Breast epithelium (tissue), 4 donors: Measurements from ENCODE around the gene GALNTL6. TPM values are rescaled to one million over a fixed set of nuclear protein-coding genes. Genes with fewer than 3 reads are reported as not detected.

Source experiments
- DNase-seq, 2 donors: peaks; one replicate each; pipeline ENCODE4 v3.0.0-alpha.2; 2019; ENCODE audit warnings: low spot score in 2 of 2
- H3K27ac ChIP-seq, 2 donors: fragments of 200-600 bp; sonication (generic) in 1 of 2; one replicate each; pipeline ENCODE4 v1.5.1; 2016 to 2019; ENCODE audit warnings: mild to moderate bottlenecking in 1 of 2
- H3K27me3 ChIP-seq, 2 donors: fragments of 200-600 bp; sonication (generic) in 1 of 2; one replicate each; pipeline versions ENCODE4 v1.5.1 to v1.6.0; 2017 to 2019; ENCODE audit warnings: control low read depth in 1 of 2, mild to moderate bottlenecking in 1 of 2
- H3K36me3 ChIP-seq: fragments of 200-600 bp; one replicate; pipeline ENCODE4 v1.5.1; 2019
- H3K4me1 ChIP-seq, 2 donors: fragments of 200-600 bp; sonication (generic); one replicate each; pipeline ENCODE4 v1.5.1; 2016 to 2019; ENCODE audit warnings: control low read depth in 1 of 2
- H3K4me3 ChIP-seq, 3 donors: fragments of 200-600 bp; sonication (generic); 1 replicate in 2 of 3; 2 replicates in 1 of 3; pipeline ENCODE4 v1.5.1; 2016 to 2019; ENCODE audit warnings: mild to moderate bottlenecking in 3 of 3, moderate library complexity in 2 of 3
- H3K9me3 ChIP-seq, 2 donors: fragments of 200-600 bp; sonication (generic) in 1 of 2; one replicate each; pipeline ENCODE4 v1.5.1; 2016 to 2019; ENCODE audit warnings: control low read depth in 1 of 2
- CTCF ChIP-seq, 3 donors: fragments of 450-650 bp; IDR thresholded peaks; one replicate each; pipeline ENCODE4 v1.5.1; 2016 to 2017; ENCODE audit warnings: antibody characterized with exemption in 3 of 3, mild to moderate bottlenecking in 3 of 3, moderate library complexity in 3 of 3
- POLR2A ChIP-seq: fragments of 450-650 bp; IDR thresholded peaks from one replicate; pipeline ENCODE4 v1.6.1; 2016; ENCODE audit warnings: antibody characterized with exemption, mild to moderate bottlenecking, moderate library complexity
- POLR2AphosphoS5 ChIP-seq, 3 donors: sonication (generic); formaldehyde crosslinking; IDR thresholded peaks; one replicate each; pipeline ENCODE4 v1.6.1; 2017; ENCODE audit warnings: antibody characterized with exemption in 3 of 3
- intact Hi-C: fragments of 100-400 bp; cut with DNase I; formaldehyde crosslinking; loops from one replicate; pipeline ENCODE4 v1.15.1; 2023; ENCODE audit warnings: low total_unique reads
- total RNA-seq, 3 donors: library from RNA; depleted of rRNA; stranded (reverse); fragments of >200 nt; gene quantifications; one replicate each; pipeline ENCODE4 v1.1.0, GENCODE V29; 2016

GALNTL6 gene
- total RNA-seq, 3 donors from 2014 or later, result 0.29 to 0.98 TPM; not detected in 1

- intact Hi-C loops, result no loop called here
- no peak for DNase-seq
Observed at GRCh38 chr4:172751550-172751949, 938.3 kb downstream of the GALNTL6 start.

GRCh38 chr4:172758586-172759340 lies 945.6 kb downstream of the GALNTL6 start:
- Histone ChIP-seq H3K9me3 (no peaks in the 10 kb centered on the region), H3K27me3 (no peaks in the 10 kb centered on the region), H3K36me3 (no peaks in the 10 kb centered on the region), H3K4me1 (no peaks in the 10 kb centered on the region), H3K27ac (no peak overlapping the region), H3K4me3 (no peak overlapping the region)
- intact Hi-C loops, result no loop called here
- no peak for TF ChIP-seq POLR2AphosphoS5 (IDR thresholded peaks at IDR 0.05)
- TF ChIP-seq CTCF (IDR thresholded peaks at IDR 0.05), result no peak
- no peak for TF ChIP-seq POLR2A
- no peak for DNase-seq

More at GRCh38 chr4:172751550-172751949, 938.3 kb downstream of the GALNTL6 start:
- no peaks in the 10 kb centered on the region for H3K4me1 ChIP-seq
- H3K36me3 ChIP-seq, result no peaks in the 10 kb centered on the region
- TF ChIP-seq POLR2AphosphoS5 (IDR thresholded peaks at IDR 0.05) (no peak), CTCF (IDR thresholded peaks at IDR 0.05) (no peak), POLR2A (no peak)
- no peak overlapping the region for H3K4me3 ChIP-seq
- H3K27me3 ChIP-seq, result no peaks in the 10 kb centered on the region
- H3K27ac ChIP-seq, result no peak overlapping the region
- H3K9me3 ChIP-seq, result no peaks in the 10 kb centered on the region

GRCh38 chr4:172760512-172760911 lies 947.3 kb downstream of the GALNTL6 start:
- no peak for DNase-seq
- intact Hi-C loops, result no loop called here

GRCh38 chr4:172762895-172763294 lies 949.7 kb downstream of the GALNTL6 start:
- Histone ChIP-seq H3K27me3 (no peaks in the 10 kb centered on the region), H3K27ac (no peak overlapping the region), H3K4me1 (no peaks in the 10 kb centered on the region), H3K36me3 (no peaks in the 10 kb centered on the region), H3K4me3 (no peak overlapping the region), H3K9me3 (no peaks in the 10 kb centered on the region)
- intact Hi-C loops, result no loop called here
- DNase-seq, result no peak
- TF ChIP-seq CTCF (IDR thresholded peaks at IDR 0.05) (no peak), POLR2AphosphoS5 (IDR thresholded peaks at IDR 0.05) (no peak), POLR2A (no peak)

More at GRCh38 chr4:172760512-172760911, 947.3 kb downstream of the GALNTL6 start:
- H3K36me3 ChIP-seq, result no peaks in the 10 kb centered on the region
- H3K4me3 ChIP-seq, result no peak overlapping the region
- H3K27me3 ChIP-seq, result no peaks in the 10 kb centered on the region
- TF ChIP-seq POLR2A (no peak), POLR2AphosphoS5 (IDR thresholded peaks at IDR 0.05) (no peak), CTCF (IDR thresholded peaks at IDR 0.05) (no peak)
- no peaks in the 10 kb centered on the region for H3K4me1 ChIP-seq
- no peaks in the 10 kb centered on the region for H3K9me3 ChIP-seq
- H3K27ac ChIP-seq, result no peak overlapping the region

- no peak for DNase-seq
- intact Hi-C loops, result no loop called here
- Histone ChIP-seq H3K36me3 (no peaks in the 10 kb centered on the region), H3K4me1 (no peaks in the 10 kb centered on the region), H3K9me3 (no peaks in the 10 kb centered on the region), H3K27me3 (no peaks in the 10 kb centered on the region), H3K27ac (no peak overlapping the region), H3K4me3 (no peak overlapping the region)
- TF ChIP-seq POLR2A (no peak), CTCF (IDR thresholded peaks at IDR 0.05) (no peak), POLR2AphosphoS5 (IDR thresholded peaks at IDR 0.05) (no peak)
Observed at GRCh38 chr4:172770787-172771186, 957.6 kb downstream of the GALNTL6 start.
